Activated CD8-positive, alpha-beta T cell treated with anti-CD3 and anti-CD28 coated beads for 36 hours (primary cell): ENCODE measurements around the gene CAMTA1. TPM values are rescaled to one million over a fixed set of nuclear protein-coding genes. Genes with fewer than 3 reads are reported as not detected.
"Not testable (repeated sequence)": the region's sequence is repeated elsewhere in the genome, so short reads cannot be mapped to it uniquely, and the experiment has no call there.

Experiments used
- ATAC-seq: fragments of 200-7000 bp; cut with Tn5 transposase; one replicate; pipeline ENCODE4 v1.10.0; 2021; ENCODE audit warnings: mild to moderate bottlenecking, moderate library complexity
- CTCF ChIA-PET: fragments of 350-600 bp; sonication (Branson Sonifier 250); formaldehyde crosslinking; loops from one replicate; lab custom pipeline; 2021; ENCODE audit warnings: antibody characterized with exemption; lab: Charles Lee
- POLR2A ChIA-PET: fragments of 350-600 bp; sonication (Branson Sonifier 250); formaldehyde crosslinking; loops from one replicate; lab custom pipeline; 2021; ENCODE audit warnings: antibody characterized with exemption; lab: Charles Lee
- DNase-seq: peaks from one replicate; pipeline ENCODE4 v3.0.0-alpha.2; 2020
- H3K27ac Mint-ChIP-seq: one replicate; pipeline ENCODE4 v1.8.0; 2021; ENCODE audit warnings: mild to moderate bottlenecking, mixed read lengths
- H3K27me3 Mint-ChIP-seq: one replicate; pipeline ENCODE4 v1.8.0; 2021; ENCODE audit warnings: mixed read lengths
- H3K36me3 Mint-ChIP-seq: one replicate; pipeline ENCODE4 v1.8.0; 2021; ENCODE audit warnings: low read depth, mixed read lengths
- H3K4me1 Mint-ChIP-seq: one replicate; pipeline ENCODE4 v1.8.0; 2021; ENCODE audit warnings: low read depth, mixed read lengths
- H3K4me3 Mint-ChIP-seq: one replicate; pipeline ENCODE4 v1.8.0; 2021; ENCODE audit warnings: mild to moderate bottlenecking, moderate library complexity, mixed read lengths
- H3K9me3 Mint-ChIP-seq: one replicate; pipeline ENCODE4 v1.8.0; 2021; ENCODE audit warnings: mixed read lengths
- intact Hi-C: fragments of 100-400 bp; cut with micrococcal nuclease; formaldehyde crosslinking; loops from one replicate; pipeline ENCODE4 v1.10.0; 2022
- total RNA-seq, 2 experiments: library from RNA; stranded (reverse); gene quantifications; one replicate each; pipeline ENCODE4 v1.2.3, GENCODE V29; 2021
- TF ChIP-seq, protein P1 (sequence below): fragments of 200-600 bp; IDR thresholded peaks from one replicate; pipeline ENCODE4 v1.8.0; 2022; ENCODE audit warnings: antibody characterized with exemption, mild to moderate bottlenecking

The CAMTA1 gene
- total RNA-seq, 2 experiments from 2014 or later = 67.7 to 70.9 TPM

DNA sequence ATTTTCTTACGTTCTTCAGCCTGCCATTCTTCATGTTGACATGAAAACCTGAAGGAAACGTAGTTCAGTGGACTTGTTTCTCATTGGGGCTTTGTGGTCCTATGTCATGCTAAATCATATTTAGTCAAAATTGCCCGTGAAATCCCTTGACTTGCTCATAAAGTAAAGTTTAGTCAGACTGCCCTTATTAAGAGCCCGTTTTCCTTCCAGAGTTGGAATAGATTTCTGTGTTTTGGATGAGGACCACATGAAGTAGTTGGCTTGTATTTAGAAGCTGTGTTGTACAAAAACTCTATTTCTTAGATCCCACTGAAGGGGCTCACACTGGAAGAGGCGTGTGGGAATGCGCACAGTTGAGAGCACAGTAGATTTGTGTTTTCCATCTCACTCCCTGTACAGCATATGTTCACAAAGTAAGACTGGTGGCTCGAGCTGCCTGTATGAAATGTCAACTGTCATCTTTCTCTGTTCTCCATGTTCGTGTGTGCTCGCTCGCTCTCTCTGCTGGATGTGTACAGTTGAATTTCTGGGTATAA, 42.4 kb downstream of the CAMTA1 start:
- no peak for DNase-seq
- no peak overlapping the region for H3K4me3 Mint-ChIP-seq
- no peaks in the 10 kb centered on the region for H3K9me3 Mint-ChIP-seq
- POLR2A ChIA-PET = no interaction called here
- H3K4me1 Mint-ChIP-seq = peaks cover 8% of the 10 kb centered on the region
- CTCF ChIA-PET = no interaction called here
- intact Hi-C loops = no loop called here
- no peak overlapping the region for H3K27ac Mint-ChIP-seq
- ATAC-seq = no peak
- TF ChIP-seq, protein P1, sequence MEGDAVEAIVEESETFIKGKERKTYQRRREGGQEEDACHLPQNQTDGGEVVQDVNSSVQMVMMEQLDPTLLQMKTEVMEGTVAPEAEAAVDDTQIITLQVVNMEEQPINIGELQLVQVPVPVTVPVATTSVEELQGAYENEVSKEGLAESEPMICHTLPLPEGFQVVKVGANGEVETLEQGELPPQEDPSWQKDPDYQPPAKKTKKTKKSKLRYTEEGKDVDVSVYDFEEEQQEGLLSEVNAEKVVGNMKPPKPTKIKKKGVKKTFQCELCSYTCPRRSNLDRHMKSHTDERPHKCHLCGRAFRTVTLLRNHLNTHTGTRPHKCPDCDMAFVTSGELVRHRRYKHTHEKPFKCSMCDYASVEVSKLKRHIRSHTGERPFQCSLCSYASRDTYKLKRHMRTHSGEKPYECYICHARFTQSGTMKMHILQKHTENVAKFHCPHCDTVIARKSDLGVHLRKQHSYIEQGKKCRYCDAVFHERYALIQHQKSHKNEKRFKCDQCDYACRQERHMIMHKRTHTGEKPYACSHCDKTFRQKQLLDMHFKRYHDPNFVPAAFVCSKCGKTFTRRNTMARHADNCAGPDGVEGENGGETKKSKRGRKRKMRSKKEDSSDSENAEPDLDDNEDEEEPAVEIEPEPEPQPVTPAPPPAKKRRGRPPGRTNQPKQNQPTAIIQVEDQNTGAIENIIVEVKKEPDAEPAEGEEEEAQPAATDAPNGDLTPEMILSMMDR = no peak
- no peaks in the 10 kb centered on the region for H3K27me3 Mint-ChIP-seq
- peaks cover 5% of the 10 kb centered on the region for H3K36me3 Mint-ChIP-seq

DNA sequence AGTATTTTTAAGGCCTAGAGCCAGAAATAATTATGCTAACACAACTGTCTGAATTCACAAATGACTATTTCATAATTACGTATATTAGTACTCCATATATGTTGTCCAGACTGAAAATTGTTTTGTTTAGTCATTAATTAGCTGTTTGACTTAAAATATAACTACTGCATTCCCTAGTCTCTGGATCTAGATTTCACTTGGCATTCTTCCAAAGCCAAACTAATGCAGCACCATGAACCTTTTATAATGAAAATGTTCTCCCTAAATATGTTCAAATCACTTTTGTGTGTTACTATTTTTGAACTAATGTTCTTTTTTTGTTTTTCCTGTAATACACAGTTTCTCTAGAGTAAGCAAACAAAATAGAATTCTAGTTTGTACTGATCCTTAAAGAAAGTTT, 46.1 kb downstream of the CAMTA1 start:
- peaks cover 6% of the 10 kb centered on the region for H3K4me1 Mint-ChIP-seq
- H3K9me3 Mint-ChIP-seq = no peaks in the 10 kb centered on the region
- H3K27me3 Mint-ChIP-seq = no peaks in the 10 kb centered on the region
- TF ChIP-seq, protein P1 = no peak
- intact Hi-C loops = no loop called here
- no peak overlapping the region for H3K27ac Mint-ChIP-seq
- ATAC-seq (no peak), DNase-seq (no peak)
- ChIA-PET POLR2A (no interaction called here), CTCF (no interaction called here)
- H3K36me3 Mint-ChIP-seq = peaks cover 13% of the 10 kb centered on the region
- no peak overlapping the region for H3K4me3 Mint-ChIP-seq

DNA sequence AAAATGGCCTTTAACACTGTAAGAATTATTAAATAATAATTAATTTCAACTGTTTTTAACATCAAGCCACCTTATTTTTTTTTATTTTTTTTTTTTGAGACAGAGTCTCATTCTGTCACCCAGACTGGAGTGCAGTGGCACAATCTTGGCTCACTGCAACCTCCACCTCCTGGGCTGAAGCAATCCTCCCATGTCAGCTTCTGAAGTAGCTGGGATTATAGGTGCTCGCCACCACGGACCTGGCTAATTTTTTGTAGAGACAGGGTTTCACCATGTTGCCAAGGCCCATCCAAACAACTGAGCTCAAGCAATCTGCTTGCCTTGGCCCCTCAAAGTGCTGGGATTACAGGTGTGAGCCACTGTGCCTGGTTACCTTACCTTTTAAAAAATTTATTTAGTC, 46.8 kb downstream of the CAMTA1 start:
- DNase-seq, ATAC-seq, H3K9me3 Mint-ChIP-seq, H3K4me1 Mint-ChIP-seq, intact Hi-C loops, POLR2A ChIA-PET, H3K27me3 Mint-ChIP-seq, H3K27ac Mint-ChIP-seq, H3K4me3 Mint-ChIP-seq: not testable (repeated sequence)
- CTCF ChIA-PET = interaction anchor here (1.5 kb wide), 1 partner anchor 113 kb away, joined by 4 read pairs; no protein-coding TSS in a partner anchor
- H3K36me3 Mint-ChIP-seq = peaks cover 15% of the 10 kb centered on the region

DNA sequence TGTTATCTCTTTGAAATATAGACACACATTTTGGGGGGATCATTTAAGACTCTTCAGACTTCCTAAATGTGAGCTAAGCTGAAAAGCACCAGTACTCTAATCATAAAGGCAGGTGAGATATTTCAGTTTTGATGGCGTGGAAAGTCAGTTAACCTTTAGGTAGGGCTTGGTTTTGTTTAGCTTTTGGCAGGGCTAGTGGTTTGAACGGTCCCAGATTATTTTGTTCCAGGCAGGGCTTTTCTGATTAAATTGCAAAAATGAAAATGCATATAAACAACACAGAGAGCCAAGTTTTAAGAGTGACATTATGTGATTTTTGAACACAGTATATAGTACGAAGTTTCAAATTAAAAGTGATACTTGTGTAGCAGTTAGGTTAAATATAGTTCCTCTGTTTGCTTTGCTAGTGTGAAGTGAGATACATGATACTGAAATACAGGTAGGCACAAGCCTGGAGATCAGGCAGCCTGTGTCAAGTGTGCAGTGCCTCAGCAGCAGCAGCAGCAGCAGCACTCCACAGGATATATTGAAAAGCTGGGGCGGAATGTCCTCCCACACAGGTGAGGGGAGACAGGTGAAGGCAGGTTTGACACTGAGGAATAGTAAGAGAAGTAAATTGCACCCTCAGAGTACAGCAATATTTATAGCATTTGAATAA, 47.4 kb downstream of the CAMTA1 start:
- DNase-seq (no peak), ATAC-seq (no peak)
- POLR2A ChIA-PET = no interaction called here
- H3K36me3 Mint-ChIP-seq = peaks cover 15% of the 10 kb centered on the region
- H3K4me3 Mint-ChIP-seq = no peak overlapping the region
- no peak overlapping the region for H3K27ac Mint-ChIP-seq
- intact Hi-C loops = no loop called here
- H3K4me1 Mint-ChIP-seq = peaks cover 6% of the 10 kb centered on the region
- TF ChIP-seq, protein P1 = no peak
- no peaks in the 10 kb centered on the region for H3K27me3 Mint-ChIP-seq
- CTCF ChIA-PET = interaction anchor here (1.5 kb wide), 1 partner anchor 113 kb away, joined by 4 read pairs; no protein-coding TSS in a partner anchor
- no peaks in the 10 kb centered on the region for H3K9me3 Mint-ChIP-seq

DNA sequence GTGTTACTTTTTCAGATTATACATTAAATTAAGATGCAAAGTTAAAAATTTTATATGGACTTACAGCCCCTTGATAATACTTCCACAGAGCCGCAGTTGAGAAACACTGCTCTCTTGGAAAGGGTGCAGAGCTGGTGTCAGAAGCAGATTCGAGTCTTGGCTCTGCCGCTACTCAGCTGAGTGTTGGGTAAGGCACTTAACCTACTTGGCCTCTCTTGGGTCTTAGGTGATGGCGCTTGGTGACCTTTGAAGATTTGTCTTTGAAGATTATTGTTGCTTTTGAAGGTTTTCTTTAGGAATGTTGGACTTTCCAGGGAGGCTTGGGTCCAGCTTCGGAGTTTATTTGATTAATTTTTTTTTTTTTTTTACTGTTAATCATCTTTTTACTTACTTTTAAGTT, 48.5 kb downstream of the CAMTA1 start:
- H3K36me3 Mint-ChIP-seq = peaks cover 14% of the 10 kb centered on the region
- TF ChIP-seq, protein P1 = no peak
- H3K9me3 Mint-ChIP-seq = no peaks in the 10 kb centered on the region
- CTCF ChIA-PET = no interaction called here
- POLR2A ChIA-PET = interaction anchor here (0.7 kb wide), 1 partner anchor 52 kb away, joined by 3 read pairs; no protein-coding TSS in a partner anchor
- H3K4me1 Mint-ChIP-seq = peaks cover 6% of the 10 kb centered on the region
- DNase-seq (no peak), ATAC-seq (no peak)
- intact Hi-C loops = no loop called here
- H3K4me3 Mint-ChIP-seq = no peak overlapping the region
- no peak overlapping the region for H3K27ac Mint-ChIP-seq
- H3K27me3 Mint-ChIP-seq = no peaks in the 10 kb centered on the region
